CD4-positive, alpha-beta T cell treated with Interleukin-15 for 1 hour (primary cell): ENCODE measurements around the gene NBR1.
A peak's percentile ranks its signal among the peaks of the same experiment; 100 is the strongest.
"Not testable (repeated sequence)": the region's sequence is repeated elsewhere in the genome, so short reads cannot be mapped to it uniquely, and the experiment has no call there.

ENCODE experiments used
- DNase-seq: peaks from one replicate; pipeline ENCODE4 v3.0.0-alpha.2; 2020

The NBR1 gene, protein sequence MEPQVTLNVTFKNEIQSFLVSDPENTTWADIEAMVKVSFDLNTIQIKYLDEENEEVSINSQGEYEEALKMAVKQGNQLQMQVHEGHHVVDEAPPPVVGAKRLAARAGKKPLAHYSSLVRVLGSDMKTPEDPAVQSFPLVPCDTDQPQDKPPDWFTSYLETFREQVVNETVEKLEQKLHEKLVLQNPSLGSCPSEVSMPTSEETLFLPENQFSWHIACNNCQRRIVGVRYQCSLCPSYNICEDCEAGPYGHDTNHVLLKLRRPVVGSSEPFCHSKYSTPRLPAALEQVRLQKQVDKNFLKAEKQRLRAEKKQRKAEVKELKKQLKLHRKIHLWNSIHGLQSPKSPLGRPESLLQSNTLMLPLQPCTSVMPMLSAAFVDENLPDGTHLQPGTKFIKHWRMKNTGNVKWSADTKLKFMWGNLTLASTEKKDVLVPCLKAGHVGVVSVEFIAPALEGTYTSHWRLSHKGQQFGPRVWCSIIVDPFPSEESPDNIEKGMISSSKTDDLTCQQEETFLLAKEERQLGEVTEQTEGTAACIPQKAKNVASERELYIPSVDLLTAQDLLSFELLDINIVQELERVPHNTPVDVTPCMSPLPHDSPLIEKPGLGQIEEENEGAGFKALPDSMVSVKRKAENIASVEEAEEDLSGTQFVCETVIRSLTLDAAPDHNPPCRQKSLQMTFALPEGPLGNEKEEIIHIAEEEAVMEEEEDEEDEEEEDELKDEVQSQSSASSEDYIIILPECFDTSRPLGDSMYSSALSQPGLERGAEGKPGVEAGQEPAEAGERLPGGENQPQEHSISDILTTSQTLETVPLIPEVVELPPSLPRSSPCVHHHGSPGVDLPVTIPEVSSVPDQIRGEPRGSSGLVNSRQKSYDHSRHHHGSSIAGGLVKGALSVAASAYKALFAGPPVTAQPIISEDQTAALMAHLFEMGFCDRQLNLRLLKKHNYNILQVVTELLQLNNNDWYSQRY

DNA sequence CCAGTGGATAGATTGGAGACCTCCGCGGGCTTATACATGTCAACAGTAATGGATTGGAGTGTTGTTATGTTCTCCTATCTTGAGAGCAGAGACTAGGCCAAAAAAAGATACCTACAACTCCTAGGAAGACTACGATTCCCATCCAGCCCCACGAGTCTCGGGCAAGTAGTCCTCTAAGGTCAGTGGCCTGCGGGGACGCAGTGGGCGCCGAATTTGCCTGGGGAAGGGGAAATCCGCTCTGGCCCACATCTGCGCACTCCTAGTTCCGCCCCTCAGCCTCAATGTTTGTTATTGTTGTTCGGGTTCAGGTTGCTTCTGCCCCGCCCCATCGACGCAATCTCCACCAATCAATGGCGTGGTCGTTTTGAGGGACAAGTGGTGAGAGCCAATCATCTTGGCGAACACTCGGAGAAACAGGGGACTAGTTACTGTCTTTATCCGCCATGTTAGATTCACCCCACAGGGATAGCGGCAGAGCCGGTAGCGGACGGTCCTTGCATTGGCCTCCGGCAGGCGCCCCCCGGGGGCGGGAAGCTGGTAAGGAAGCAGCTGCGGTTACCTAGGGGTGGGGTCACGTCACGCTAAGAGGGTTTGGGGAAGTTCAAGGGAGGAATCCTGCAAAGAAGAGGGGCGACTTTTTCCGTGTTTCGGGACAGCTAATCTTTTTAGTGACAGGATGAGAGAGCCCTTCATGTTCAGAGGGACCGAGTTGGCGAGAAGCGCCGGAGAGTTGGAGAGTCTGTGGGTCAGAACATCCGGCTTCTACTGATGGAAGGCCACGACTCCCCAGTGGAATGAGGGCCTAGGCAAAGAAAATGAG, at the start of gene NBR1:
Gene NBR1, plus strand, starts transcription at position 449 of the 820 bp plus-strand sequence. CDS start 4,586 bp downstream, outside the sequence.
- peak; percentile 98 for DNase-seq

DNA sequence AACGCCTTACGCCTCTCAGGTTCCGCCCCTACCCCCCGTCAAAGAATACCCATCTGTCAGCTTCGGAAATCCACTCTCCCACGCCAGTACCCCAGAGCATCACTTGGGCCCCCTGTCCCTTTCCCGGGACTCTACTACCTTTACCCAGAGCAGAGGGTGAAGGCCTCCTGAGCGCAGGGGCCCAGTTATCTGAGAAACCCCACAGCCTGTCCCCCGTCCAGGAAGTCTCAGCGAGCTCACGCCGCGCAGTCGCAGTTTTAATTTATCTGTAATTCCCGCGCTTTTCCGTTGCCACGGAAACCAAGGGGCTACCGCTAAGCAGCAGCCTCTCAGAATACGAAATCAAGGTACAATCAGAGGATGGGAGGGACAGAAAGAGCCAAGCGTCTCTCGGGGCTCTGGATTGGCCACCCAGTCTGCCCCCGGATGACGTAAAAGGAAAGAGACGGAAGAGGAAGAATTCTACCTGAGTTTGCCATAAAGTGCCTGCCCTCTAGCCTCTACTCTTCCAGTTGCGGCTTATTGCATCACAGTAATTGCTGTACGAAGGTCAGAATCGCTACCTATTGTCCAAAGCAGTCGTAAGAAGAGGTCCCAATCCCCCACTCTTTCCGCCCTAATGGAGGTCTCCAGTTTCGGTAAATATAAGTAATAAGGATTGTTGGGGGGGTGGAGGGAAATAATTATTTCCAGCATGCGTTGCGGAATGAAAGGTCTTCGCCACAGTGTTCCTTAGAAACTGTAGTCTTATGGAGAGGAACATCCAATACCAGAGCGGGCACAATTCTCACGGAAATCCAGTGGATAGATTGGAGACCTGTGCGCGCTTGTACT, 45.7 kb upstream of the NBR1 start, which contains the start of gene BRCA1:
Gene BRCA1, minus strand, starts transcription at position 232 of the 834 bp plus-strand sequence. CDS start 1,268 bp downstream, outside the sequence.
- DNase-seq = peak; percentile 97

DNA sequence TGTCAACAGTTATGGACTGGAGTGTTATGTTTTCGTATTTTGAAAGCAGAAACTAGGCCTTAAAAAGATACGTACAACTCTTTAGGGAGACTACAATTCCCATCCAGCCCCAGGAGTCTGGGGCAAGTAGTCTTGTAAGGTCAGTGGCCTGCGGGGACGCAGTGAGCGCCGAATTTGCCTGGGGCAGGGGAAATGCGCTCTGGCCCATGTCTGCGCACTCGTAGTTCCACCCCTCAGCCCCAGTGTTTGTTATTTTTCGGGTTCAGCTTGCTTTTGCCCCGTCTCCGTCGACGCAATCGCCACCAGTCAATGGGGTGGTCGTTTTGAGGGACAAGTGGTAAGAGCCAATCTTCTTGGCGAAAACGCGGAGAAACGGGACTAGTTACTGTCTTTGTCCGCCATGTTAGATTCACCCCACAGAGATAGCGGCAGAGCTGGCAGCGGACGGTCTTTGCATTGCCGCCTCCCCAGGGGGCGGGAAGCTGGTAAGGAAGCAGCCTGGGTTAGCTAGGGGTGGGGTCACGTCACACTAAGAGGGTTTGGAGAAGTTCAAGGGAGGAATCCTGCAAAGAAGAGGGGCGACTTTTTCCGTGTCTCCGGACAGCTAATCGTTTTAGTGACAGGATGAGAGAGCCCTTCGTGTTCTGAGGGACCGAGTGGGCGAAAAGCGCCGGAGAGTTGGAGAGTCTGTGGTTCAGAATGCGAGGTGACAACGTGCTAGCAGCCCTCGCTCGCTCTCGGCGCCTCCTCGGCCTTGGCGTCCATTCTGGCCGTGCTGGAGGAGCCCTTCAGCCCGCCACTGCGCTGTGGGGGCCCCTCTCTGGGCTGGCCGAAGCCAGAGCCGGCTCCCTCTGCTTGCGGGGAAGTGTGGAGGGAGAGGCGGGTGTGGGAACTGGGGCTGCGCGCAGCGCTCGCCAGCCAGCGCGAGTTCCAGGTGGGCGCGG, 44.8 kb upstream of the NBR1 start:
- DNase-seq = no peak

DNA sequence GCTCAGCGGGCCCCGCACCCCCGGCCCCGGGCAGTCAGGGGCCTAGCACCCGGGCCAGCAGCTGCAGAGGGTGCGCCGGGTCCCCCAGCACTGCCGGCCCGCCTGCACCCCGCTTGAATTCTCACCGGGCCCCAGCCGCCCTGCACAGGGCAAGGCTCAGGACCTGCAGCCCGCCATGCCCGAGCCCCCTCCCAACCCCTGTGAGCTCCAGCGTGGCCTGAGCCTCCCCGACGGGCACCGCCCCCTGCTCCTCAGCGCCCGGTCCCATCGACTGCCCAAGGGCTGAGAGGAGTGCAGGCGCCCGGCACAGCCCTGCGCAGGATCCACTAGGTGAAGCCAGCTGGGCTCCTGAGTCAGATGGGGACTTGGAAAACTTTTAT, 44.1 kb upstream of the NBR1 start:
- DNase-seq = no peak

DNA sequence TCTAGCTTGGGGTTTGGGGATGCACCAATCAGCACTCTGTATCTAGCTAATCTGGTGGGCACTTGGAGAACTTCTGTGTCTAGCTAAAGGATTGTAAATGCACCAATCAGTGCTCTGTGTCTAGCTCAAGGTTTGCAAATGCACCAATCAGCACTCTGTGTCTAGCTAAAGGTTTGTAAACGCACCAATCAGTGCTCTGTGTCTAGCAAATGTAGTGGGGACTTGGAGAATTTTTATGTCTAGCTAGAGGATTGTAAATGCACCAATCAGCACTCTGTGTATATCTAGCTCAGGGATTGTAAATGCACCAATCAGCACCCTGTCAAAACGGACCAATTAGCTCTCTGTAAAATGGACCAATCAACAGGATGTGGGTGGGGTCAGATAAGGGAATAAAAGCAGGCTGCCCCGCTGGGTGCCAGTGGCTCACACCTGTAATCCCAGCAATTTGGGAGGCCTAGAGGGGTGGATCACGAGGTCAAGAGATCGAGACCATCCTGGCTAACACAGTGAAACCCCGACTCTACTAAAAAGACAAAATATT, 43.6 kb upstream of the NBR1 start:
- not testable (repeated sequence) for DNase-seq

DNA sequence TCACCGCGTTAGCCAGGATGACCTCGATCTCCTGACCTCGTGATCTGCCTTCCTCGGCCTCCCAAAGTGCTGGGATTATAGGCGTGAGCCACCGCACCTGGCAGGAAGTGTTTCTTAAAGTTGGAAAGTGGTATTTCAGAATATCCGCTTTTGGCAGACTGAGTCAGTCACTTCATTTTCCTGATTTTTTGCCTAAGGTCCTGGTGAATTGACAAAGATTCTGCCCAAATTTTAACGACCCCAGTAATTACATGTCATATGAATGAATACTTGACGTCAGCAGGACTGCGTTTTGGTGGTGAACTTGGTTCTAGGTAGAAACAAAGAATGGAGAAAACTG, 41.4 kb upstream of the NBR1 start:
- no peak for DNase-seq

DNA sequence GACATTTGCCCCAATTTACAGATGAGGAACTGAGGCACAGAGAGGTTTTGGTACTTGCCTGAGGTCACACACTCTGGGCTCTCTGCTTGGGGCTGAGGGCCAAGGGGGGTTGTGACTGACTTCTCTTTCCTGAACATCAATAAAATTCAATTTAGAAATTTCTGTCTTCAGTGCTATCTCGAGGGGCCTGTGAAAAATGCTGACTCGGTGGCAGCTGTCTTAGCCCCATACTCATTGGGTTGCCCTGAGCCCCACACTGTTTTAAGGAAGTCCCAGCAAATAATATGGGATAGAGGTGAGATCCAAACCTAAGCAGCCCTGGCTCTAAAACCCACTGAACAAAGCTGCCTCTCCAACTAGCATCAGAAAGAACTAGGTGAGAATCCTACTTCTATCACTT, 38.9 kb upstream of the NBR1 start:
- DNase-seq = no peak

DNA sequence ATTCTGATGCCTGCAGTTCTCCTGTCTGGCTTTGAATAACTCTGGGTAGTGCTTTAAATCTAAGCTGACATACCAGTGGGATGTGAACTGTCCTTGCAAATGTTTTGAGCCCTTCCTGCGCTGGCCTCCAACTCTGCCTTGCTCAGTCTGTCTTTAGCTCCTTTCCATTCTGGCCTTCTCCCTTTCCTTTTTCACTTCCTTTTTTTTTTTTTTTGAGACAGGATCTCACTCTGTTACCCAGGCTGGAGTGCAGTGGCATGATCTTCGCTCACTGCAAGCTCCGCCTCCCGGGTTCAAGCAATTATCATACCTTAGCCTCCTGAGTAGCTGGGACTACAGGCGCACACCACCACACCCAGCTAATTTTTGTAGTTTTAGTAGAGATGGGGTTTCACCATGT, 37.6 kb upstream of the NBR1 start:
- not testable (repeated sequence) for DNase-seq

DNA sequence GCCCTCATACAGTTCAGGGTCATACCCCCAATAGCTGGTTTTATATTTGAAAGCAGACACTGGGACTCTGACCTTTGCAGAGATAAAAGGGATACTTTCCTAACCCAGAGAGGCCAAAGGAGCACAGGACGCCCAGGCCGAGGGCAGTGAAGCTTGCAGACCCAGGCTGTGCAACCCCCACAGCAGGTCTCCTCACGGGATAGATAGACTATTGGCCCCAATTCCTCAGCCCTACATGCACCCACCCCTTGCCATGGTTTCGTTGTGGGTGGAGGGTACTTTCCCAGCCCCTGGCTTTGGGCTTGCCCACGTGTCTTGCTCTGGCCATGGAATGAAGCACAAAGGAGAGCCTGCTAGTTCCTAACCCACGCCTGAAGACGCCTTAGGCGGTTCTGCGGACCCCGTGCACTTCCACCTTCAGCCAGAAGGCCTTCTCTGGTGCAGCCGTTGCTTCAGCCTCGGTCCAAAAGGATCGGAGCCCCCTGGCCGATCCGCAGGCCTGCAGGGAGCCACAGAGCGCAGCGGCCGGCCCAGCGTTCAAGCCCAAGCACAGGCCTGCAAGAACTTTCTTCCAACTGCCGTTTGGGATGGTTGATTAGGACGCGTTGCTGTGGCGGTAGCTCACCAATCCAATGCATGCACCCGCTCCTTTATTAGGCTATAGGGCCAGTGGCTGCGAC, 36.1 kb upstream of the NBR1 start:
- no peak for DNase-seq

DNA sequence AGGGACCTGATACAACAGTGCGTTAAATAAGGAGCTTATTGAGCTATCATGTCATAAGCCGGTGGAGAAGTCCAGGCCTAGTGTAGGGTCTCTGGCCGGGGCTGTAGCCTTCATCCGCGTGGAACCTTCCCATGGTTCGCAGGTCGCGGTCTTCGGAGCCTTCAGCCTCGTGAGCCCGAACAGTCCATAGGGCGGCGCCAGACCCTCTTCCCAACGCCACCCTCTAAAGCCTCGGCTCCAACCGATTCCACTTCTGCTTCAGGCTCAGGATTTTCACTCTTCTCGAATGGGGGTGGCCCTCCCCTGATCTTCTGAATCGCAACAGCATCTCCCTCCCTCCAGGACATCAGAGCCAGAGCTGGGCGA, 35.6 kb upstream of the NBR1 start:
- DNase-seq = no peak

DNA sequence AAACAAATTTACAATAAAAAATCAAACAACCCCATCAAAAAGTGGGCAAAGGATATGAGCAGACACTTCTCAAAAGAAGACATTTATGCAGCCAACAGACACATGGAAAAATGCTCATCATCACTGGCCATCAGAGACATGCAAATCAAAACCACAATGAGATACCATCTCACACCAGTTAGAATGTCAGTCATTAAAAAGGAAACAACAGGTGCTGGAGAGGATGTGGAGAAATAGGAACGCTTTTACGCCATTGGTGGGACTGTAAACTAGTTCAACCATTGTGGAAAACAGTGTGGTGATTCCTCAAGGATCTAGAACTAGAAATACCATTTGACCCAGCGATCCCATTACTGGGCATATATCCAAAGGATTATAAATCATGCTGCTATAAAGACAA, 34.4 kb upstream of the NBR1 start:
- DNase-seq = not testable (repeated sequence)

DNA sequence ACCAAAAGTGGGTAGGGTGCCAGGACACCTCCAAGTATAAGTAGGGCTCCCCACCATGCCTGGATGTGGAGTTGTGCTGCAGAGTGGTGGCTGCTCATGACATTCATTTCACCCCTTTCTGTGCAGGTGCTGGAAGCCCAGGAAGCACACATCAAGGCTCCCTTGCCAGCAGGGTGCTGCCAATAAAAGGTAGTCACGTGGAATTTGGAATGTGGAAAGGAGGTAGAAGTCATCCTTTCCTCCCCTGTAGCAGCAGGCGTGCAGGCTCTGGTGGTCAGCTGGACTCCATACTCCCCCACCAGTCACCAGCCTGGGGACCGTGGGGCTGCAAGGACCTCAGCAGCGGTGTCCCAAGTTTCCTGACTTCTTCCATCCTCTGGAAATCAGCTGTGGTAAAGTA, 32.5 kb upstream of the NBR1 start:
- DNase-seq = not testable (repeated sequence)

DNA sequence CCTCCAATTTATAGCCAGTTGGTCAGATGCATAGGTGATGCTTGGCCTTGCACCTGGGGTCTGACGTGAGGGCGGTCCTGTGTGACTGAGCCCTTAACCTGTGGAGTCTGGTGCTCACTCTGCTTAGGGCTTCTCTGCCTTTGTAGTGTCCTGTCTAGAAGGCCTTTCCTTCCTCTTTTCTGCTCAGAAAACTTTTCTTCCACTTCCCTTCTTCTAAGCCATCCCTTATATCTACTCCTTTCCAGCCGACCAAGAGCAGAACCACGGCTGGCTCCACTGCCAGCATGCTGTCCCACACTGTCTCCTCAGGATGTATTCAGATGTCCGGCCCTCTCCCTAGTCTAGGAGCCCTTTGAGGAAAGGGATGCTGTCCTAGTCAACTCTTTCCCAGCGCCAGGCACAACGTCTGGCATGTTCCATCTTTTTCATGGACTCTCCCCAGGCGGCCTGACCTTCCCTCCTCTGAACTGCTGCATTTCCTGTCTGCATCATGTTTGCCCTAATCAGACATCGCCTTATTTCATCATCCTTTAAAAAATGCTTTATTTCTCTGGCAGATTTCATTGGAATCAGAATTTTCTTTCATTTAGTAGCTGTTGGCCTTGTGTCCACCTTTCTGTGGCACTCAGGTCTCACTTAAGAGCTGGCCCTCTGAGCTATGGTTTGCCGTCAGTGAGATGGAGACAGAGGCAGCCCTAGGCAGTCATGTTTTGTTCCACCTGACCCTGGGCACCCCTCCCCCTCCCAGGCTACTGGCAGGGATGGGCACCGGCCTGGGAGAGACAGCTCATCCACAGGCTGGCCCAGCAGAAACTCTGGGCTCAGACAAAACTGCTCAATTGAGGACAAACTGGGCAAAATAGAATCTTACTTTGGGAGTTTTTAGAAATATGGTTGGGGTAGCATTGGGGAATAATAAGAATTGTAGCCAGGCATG, 30.4 kb upstream of the NBR1 start:
- no peak for DNase-seq

DNA sequence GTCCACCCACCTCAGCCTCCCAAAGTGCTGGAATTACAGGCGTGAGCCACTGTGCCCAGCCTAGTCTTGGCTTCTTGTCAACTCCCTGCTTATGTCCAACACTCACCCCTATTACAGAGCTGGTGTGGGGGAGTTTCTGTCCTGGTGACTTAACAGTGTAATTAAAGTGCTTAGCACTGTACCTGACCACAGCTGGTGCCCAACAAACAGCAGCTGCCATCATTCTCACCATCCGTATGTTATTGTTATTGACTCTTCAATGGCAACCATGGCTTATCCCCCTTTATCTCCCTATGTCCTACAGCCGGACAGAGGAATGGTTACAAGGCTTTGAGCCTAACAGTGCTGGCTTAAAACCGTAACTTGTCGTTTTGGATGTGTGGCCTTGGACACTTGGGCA, 28.9 kb upstream of the NBR1 start:
- DNase-seq = no peak

DNA sequence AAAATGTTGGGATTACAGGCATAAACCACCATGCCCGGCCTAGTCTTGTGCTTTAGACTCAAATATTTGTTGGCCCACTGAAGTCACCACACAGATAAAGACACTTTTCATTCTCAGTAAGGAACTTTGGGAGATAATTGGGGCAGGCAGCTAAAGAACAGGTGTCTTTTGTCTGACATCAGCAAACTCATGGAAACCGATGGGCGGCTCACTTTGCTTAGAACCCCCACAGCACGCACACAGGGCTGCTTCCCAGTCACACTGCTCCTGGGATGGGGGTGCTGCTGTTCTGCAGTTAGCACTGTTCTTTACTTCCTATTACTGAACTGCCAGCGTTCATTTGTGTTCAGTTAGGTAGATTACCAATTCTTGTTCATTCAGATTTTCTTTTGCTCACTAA, 27.8 kb upstream of the NBR1 start:
- DNase-seq = no peak

DNA sequence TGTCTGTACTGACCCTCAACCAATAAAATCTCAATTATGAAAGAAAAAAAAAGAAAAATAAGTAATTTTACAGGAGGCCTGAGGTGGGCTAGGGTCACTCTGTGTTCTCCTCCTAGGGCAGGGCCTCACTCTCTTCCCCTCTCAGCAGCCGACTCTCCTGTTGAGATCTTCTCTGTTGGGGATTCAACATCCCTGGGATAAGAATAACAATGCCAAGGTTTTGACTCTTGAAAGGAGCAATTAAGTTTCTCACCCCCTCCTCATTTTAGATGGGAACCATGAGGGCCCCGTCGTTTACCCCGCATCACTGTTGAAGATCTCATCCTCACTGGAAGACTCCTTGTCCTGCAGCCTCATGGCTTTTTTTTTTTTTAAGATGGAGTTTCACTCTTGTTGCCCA, 24.4 kb upstream of the NBR1 start:
- no peak for DNase-seq

DNA sequence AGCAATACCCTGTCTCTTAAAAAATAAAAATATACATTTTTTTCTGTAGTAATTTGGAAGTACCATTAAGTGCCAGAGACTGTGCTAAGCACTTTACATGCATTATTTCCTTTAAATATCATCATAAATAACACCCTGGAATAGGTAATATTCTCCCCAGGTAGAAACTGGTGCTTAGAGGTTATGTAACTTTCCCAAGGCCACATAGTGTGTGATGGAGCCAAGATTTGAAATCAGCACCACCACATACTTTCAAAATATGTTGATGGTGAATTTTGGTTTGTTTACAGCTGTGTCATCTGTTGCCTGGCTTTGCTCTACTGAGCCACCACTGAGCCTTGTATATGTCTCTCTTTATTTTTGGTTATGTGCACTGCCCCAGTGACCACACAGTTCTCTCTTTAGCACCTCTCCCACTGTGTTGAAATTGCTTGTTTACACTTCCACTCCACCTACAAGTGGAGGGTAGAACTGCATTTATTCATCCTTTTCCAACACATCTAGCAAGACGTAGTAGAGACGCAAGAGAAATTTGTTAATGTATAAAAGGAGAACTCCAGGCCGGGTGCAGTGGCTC, 19.0 kb upstream of the NBR1 start:
- no peak for DNase-seq

DNA sequence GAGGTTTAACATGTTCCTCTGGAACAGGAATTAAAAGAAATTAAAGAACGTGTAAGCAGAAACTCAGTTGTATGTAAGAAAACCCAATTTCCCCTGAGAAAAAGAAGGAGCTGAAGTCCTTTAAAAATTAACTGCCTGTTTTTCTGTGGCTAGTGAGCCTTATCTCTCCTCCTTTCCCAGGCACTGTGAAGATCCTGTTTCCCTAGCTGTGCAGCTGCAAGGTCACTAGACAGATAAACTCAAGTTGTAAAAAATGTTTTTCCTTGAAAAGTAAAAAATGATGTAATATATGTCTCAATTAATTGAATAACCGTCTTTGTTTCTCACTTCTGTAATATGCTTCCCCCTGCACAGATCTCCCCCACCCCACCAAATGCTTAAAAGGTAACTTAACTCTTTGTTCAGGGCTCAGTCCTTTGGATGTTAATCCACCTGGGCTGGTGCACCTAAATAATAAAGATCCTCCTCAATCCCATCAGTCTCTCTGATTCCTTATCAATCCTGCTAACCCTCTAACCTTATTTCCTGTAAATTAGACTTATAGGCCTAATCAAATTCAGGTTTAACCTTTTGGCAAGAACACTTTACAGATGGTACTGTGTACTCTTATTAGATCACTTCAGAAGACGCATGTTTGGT, 17.7 kb upstream of the NBR1 start:
- DNase-seq = not testable (repeated sequence)
